ENCODE results near the gene GPR85.
"Not testable (repeated sequence)": the region's sequence is repeated elsewhere in the genome, so short reads cannot be mapped to it uniquely, and the experiment has no call there.

Gene GPR85

GRCh38 chr7:113083816-113084495 lies 2.7 kb downstream of the GPR85 start:
- DNase-seq, result peak; percentile 16

- DNase-seq, result peak; percentile 21
These were observed 3.4 kb downstream of the GPR85 start for GRCh38 chr7:113083132-113083815.

DNA sequence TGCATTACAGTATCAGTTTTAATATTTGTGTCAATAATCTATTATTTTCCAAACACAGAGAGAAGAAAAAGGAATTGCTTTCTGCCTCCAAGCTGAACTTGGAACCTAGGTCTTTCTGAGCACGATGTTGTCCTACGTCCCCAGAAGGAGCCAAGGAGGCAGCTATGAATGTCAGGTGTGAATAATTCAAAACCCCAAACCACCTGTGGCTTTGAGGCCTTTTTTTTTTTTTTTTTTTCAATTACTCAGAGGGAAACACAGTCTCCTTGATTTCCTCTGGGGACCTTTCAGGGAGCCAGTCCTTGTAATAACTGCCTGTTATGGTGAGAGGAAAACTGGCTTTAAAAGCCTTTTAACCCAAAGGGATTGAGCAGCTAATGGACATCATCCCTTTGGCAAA lies 8.3 kb downstream of the GPR85 start:
- no peak for DNase-seq

DNA sequence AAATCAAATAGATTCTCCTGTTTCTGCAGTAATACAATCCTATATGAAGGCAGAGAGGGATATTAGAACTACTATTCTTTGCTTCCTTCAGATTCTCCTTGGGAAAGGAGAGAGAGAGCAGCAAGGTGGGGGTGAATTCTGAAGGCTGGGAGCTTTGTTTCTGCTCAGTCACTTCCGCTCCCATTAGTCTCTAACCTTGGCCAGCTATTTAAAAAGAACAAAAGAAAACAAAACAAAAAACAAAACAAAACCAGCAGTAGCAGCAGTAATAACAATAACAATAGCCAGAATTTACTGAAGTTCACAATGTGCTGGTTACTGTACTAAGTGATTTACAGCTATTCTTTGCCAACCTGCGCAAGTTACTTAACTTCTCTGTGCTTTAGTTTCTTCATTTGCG lies 9.9 kb downstream of the GPR85 start:
- DNase-seq, result no peak

- DNase-seq, result no peak
These were observed 15.2 kb downstream of the GPR85 start for GRCh38 chr7:113071465-113071864.

DNA sequence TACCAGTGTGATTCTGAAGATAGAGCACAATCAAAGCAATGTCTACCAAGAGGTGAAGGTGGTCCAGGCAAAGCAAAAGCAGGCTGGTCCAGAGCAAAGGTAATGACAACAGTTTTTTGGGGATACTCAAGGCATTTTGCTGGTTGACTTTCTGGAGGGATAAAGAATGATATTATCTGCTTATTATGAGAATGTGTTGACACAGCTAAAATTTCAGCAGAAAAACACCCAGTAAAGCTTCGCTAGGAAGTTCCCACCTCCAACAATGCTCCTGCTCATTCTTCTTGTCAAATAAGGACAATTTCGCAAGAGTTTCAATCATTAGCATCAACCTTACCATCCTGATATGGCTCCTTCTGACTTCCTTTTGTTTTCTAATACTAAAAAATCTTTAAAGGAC lies 24.1 kb downstream of the GPR85 start:
- DNase-seq, result no peak

DNA sequence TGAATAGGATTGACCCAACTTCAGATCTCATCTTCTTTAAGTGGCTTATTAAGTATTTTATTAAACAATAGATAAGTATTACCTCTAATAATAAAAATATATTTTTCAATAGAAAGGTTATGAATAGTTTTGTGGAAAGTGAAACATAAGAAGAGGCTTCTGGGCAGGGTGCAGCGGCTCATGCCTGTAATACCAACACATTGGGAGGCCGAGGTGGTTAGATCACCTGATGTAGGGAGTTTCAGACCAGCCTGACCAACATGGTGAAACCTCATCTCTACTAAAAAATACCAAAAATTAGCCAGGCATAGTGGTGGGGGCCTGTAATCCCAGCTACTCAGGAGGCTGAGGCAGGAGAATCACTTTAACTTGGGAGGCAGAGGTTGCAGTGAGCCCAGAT lies 26.5 kb downstream of the GPR85 start:
- no peak for DNase-seq

- DNase-seq, result no peak
These were observed 31.7 kb downstream of the GPR85 start for GRCh38 chr7:113054938-113055337.

DNA sequence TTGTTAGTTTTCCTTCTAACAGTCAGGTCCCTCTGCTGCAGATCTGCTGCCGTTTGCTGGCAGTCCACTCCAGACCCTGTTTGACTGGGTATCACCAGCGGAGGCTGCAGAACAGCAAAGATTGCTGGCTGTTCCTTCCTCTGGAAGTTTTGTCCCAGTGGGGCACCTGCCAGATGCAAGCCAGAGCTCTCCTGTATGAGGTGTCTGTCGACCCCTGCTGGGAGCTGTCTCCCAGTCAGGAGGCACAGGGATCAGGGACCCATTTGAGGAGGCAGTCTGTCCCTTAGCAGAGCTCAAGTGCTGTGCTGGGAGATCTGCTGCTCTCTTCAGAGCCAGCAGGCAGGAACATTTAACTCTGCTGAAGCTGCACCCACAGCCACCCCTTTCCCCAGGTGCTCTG lies 32.4 kb downstream of the GPR85 start:
- DNase-seq, result not testable (repeated sequence)

- DNase-seq, result not testable (repeated sequence)
These were observed 37.4 kb downstream of the GPR85 start for GRCh38 chr7:113049221-113049620.

GRCh38 chr7:113046453-113046852 lies 40.2 kb downstream of the GPR85 start:
- DNase-seq, result no peak

GRCh38 chr7:113045379-113045778 lies 41.2 kb downstream of the GPR85 start:
- no peak for DNase-seq

GRCh38 chr7:113044394-113044793 lies 42.2 kb downstream of the GPR85 start:
- DNase-seq, result no peak

GRCh38 chr7:113040849-113041248 lies 45.8 kb downstream of the GPR85 start:
- no peak for DNase-seq

DNA sequence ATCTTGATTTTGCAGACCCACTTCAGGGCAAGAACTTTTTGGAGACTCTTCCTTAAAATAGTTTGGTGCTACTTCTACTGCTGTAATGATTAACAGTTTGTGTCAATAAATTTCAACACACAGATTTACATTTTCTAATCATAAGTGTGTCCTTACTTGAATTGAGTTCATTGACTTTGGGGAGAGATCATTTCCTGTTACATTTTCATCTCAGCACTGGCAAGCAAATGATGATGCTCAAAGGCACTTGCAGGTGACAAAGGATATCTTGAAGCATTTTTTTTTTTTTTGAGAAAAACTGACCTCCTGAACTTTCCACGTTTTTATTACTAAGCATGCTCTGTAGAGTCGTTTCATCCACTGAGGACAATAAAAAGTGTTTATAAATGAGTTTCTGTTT lies 52.7 kb downstream of the GPR85 start:
- no peak for DNase-seq

Measured in left hindlimb (tissue), 1 donor.